ENCODE results near the gene RHAG.
"Not testable (repeated sequence)": the region's sequence is repeated elsewhere in the genome, so short reads cannot be mapped to it uniquely, and the experiment has no call there.

Gene RHAG

GRCh38 chr6:49607391-49607982 is 29.2 kb downstream of the RHAG start:
- TF ChIP-seq CTCF (IDR thresholded peaks at IDR 0.05; ENCODE audit: low read depth, low read length, missing control alignments), result no peak
- H3K4me3 ChIP-seq (replicated peaks; ENCODE audit: low read depth, low read length), result no peak overlapping the region
- no peak for DNase-seq (ENCODE audit: extremely low read depth, low read depth)

- TF ChIP-seq CTCF (IDR thresholded peaks at IDR 0.05; ENCODE audit: low read depth, low read length, missing control alignments), result peak; percentile 76
- DNase-seq (ENCODE audit: extremely low read depth, low read depth), result peak; percentile 88
- no peak overlapping the region for H3K4me3 ChIP-seq (replicated peaks; ENCODE audit: low read depth, low read length)
Measured at GRCh38 chr6:49606721-49607390, 29.8 kb downstream of the RHAG start.

GRCh38 chr6:49604080-49604479 is 32.6 kb downstream of the RHAG start:
- DNase-seq (ENCODE audit: extremely low read depth, low read depth); H3K4me3 ChIP-seq (replicated peaks; ENCODE audit: low read depth, low read length): not testable (repeated sequence)

GRCh38 chr6:49587262-49587661 is 49.4 kb downstream of the RHAG start:
- not testable (repeated sequence) for DNase-seq (ENCODE audit: extremely low read depth, low read depth); H3K4me3 ChIP-seq (replicated peaks; ENCODE audit: low read depth, low read length)

GRCh38 chr6:49582529-49582928 is 54.1 kb downstream of the RHAG start:
- H3K4me3 ChIP-seq (replicated peaks; ENCODE audit: low read depth, low read length), result no peak overlapping the region
- TF ChIP-seq CTCF (IDR thresholded peaks at IDR 0.05; ENCODE audit: low read depth, low read length, missing control alignments), result no peak
- DNase-seq (ENCODE audit: extremely low read depth, low read depth), result no peak

GRCh38 chr6:49579649-49580048 is 57.0 kb downstream of the RHAG start:
- no peak for TF ChIP-seq CTCF (IDR thresholded peaks at IDR 0.05; ENCODE audit: low read depth, low read length, missing control alignments)
- no peak for DNase-seq (ENCODE audit: extremely low read depth, low read depth)
- no peak overlapping the region for H3K4me3 ChIP-seq (replicated peaks; ENCODE audit: low read depth, low read length)

- H3K4me3 ChIP-seq (replicated peaks; ENCODE audit: low read depth, low read length), result no peak overlapping the region
- TF ChIP-seq CTCF (IDR thresholded peaks at IDR 0.05; ENCODE audit: low read depth, low read length, missing control alignments), result no peak
- DNase-seq (ENCODE audit: extremely low read depth, low read depth), result no peak
Measured at GRCh38 chr6:49576618-49577017, 60.0 kb downstream of the RHAG start.

All from HFF-Myc (cell line).